Neural cell (in vitro differentiated cells): ENCODE results near the gene DNAJC11. TPM values are rescaled to one million over a fixed set of nuclear protein-coding genes. Genes with fewer than 3 reads are reported as not detected.

Experiments used
- H2AFZ ChIP-seq: fragments of 200-600, 300-800 bp; sonication (generic), shearing (Covaris generic); 2 replicates; pipeline ENCODE4 v1.6.0; 2014; ENCODE audit warnings: low read depth, mild to moderate bottlenecking, antibody characterized with exemption, low read length, moderate library complexity
- H3F3A ChIP-seq: fragments of 200-600 bp; shearing (Covaris generic); 2 replicates; pipeline ENCODE4 v1.6.1; 2016; ENCODE audit warnings: mild to moderate bottlenecking, moderate library complexity, mixed read lengths, antibody characterized with exemption, low read length; ENCODE audit not compliant: insufficient read depth, poor library complexity, severe bottlenecking
- H3K27ac ChIP-seq: fragments of 200-600, 300-800 bp; sonication (generic), shearing (Covaris generic); 2 replicates; pipeline ENCODE4 v1.5.1; 2014; ENCODE audit warnings: mild to moderate bottlenecking, low read length, moderate library complexity
- H3K27me3 ChIP-seq: fragments of 300-800, 200-600 bp; sonication (generic), shearing (Covaris generic); 2 replicates; pipeline ENCODE4 v1.6.0; 2014; ENCODE audit warnings: mild to moderate bottlenecking, low read depth, low read length, moderate library complexity; ENCODE audit not compliant: insufficient read depth
- H3K36me3 ChIP-seq: fragments of 300-800, 200-600 bp; sonication (generic), shearing (Covaris generic); 2 replicates; pipeline ENCODE4 v1.5.1; 2014; ENCODE audit warnings: mild to moderate bottlenecking, antibody characterized with exemption, low read length, moderate library complexity; ENCODE audit not compliant: insufficient read depth
- H3K4me2 ChIP-seq: fragments of 300-800, 200-600 bp; sonication (generic), shearing (Covaris generic); 2 replicates; pipeline ENCODE4 v1.6.0; 2014; ENCODE audit warnings: mild to moderate bottlenecking, low read length
- H3K4me3 ChIP-seq: fragments of 300-800, 200-600 bp; sonication (generic), shearing (Covaris generic); 2 replicates; pipeline ENCODE4 v1.5.1; 2014; ENCODE audit warnings: mild to moderate bottlenecking, low read length, moderate library complexity
- H3K79me2 ChIP-seq: fragments of 200-600 bp; shearing (Covaris generic); replicated peaks from 2 replicates; pipeline ENCODE4 v1.6.0; 2014; ENCODE audit warnings: mild to moderate bottlenecking, low read length, moderate library complexity; ENCODE audit not compliant: insufficient read depth
- H3K9ac ChIP-seq: fragments of 300-800, 200-600 bp; sonication (generic), shearing (Covaris generic); 2 replicates; pipeline ENCODE4 v1.6.1; 2016; ENCODE audit warnings: mild to moderate bottlenecking, low read length, mixed read lengths
- H3K9me2 ChIP-seq: fragments of 200-600 bp; shearing (Covaris generic); 2 replicates; pipeline ENCODE4 v1.6.1; 2016; ENCODE audit warnings: mild to moderate bottlenecking, low read length, mixed read lengths; ENCODE audit not compliant: insufficient read depth
- H3K9me3 ChIP-seq: fragments of 200-600, 300-800 bp; sonication (generic), shearing (Covaris generic); 2 replicates; pipeline ENCODE4 v1.6.1; 2016; ENCODE audit warnings: mild to moderate bottlenecking, mixed run types, low read length, moderate library complexity, mixed read lengths
- H4K20me1 ChIP-seq: fragments of 200-600 bp; shearing (Covaris generic); 2 replicates; pipeline ENCODE4 v1.6.1; 2016; ENCODE audit warnings: mild to moderate bottlenecking, mixed run types; ENCODE audit not compliant: insufficient read depth
- EP300 ChIP-seq: fragments of 450-650 bp; conservative IDR thresholded peaks from 2 replicates; pipeline ENCODE4 v1.6.1; 2014; ENCODE audit warnings: antibody characterized with exemption, mild to moderate bottlenecking, moderate library complexity; ENCODE audit not compliant: poor library complexity, severe bottlenecking
- EZH2 ChIP-seq: fragments of 200-600, 300-800 bp; shearing (Covaris generic), sonication (generic); IDR thresholded peaks from 2 replicates; pipeline ENCODE4 v1.6.1; 2014; ENCODE audit warnings: antibody characterized with exemption, low read length, borderline replicate concordance, mild to moderate bottlenecking; ENCODE audit not compliant: insufficient read depth, poor library complexity, severe bottlenecking
- MXI1 ChIP-seq: fragments of 450-650 bp; conservative IDR thresholded peaks from 2 replicates; pipeline ENCODE4 v1.6.1; 2014; ENCODE audit warnings: antibody characterized with exemption, mild to moderate bottlenecking; ENCODE audit not compliant: poor library complexity, severe bottlenecking
- RAD21 ChIP-seq: fragments of 450-650 bp; conservative IDR thresholded peaks from 2 replicates; pipeline ENCODE4 v1.6.1; 2014; ENCODE audit warnings: antibody characterized with exemption, mild to moderate bottlenecking, moderate library complexity
- SMC3 ChIP-seq: fragments of 450-650 bp; conservative IDR thresholded peaks from 2 replicates; pipeline ENCODE4 v1.6.1; 2014; ENCODE audit warnings: antibody characterized with exemption, mild to moderate bottlenecking, moderate library complexity; ENCODE audit not compliant: poor library complexity
- TAF1 ChIP-seq: IDR thresholded peaks from 2 replicates; pipeline ENCODE4 v1.6.1; 2012; ENCODE audit warnings: low read depth
- polyA plus RNA-seq: library from polyadenylated mRNA; depleted of rRNA; stranded (reverse); fragments of >200 nt; gene quantifications from 2 replicates; pipeline ENCODE4 v1.2.3, GENCODE V29; 2014
- TF ChIP-seq, protein P1 (sequence below): fragments of 450-650 bp; IDR thresholded peaks from 2 replicates; pipeline ENCODE4 v1.5.1; 2014; ENCODE audit warnings: antibody characterized with exemption, mild to moderate bottlenecking, moderate library complexity; ENCODE audit not compliant: poor library complexity, severe bottlenecking
- TF ChIP-seq, protein P2 (sequence below): IDR thresholded peaks from 2 replicates; pipeline ENCODE4 v1.6.1; 2012; ENCODE audit warnings: borderline replicate concordance

DNAJC11 gene
- polyA plus RNA-seq, 1 donor from 2014 or later = 28.6 TPM

DNA sequence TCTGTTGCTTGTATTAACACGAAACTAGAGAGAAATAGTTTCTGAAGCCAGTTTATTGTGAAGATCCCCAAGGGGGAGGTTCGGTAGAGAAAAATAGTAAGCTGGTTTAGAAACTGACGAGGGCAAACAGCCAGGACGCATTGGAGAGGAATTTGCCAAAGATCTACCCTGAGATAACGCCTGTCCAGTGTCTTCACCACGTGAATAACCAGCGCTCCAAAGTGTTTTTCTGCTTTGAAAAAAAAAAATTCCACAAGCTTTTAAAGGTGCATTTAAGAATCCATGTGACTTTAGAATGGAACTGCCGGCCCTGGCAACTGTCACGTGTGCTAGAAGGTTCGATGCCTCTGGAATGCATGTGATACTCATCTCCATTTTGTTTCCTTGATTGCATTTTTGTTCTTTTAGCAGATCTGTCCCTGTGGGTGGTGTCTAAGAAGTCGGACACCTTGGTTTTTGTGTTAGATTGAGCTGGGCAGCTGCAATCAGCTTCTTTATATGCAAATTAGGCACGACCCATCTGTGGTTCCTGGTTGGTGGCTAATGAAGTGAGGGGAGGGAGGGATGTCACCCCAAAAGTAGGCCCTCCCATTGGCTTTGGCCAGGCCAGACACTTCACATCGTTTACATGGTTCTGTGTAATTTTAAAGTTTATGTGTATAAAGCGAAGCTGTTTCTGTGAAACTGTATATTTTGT is 78.2 kb downstream of the DNAJC11 start:
- Histone ChIP-seq H3K79me2 (peaks cover 17% of the 10 kb centered on the region), H3K4me2 (no peak overlapping the region), H3F3A (no peaks in the 10 kb centered on the region), H3K9me2 (no peaks in the 10 kb centered on the region), H3K36me3 (no peaks in the 10 kb centered on the region), H3K27me3 (no peaks in the 10 kb centered on the region), H4K20me1 (no peaks in the 10 kb centered on the region), H3K9me3 (no peaks in the 10 kb centered on the region), H3K9ac (no peak overlapping the region), H3K27ac (no peak overlapping the region), H2AFZ (no peak overlapping the region), H3K4me3 (no peak overlapping the region)
- TF ChIP-seq, protein P1, sequence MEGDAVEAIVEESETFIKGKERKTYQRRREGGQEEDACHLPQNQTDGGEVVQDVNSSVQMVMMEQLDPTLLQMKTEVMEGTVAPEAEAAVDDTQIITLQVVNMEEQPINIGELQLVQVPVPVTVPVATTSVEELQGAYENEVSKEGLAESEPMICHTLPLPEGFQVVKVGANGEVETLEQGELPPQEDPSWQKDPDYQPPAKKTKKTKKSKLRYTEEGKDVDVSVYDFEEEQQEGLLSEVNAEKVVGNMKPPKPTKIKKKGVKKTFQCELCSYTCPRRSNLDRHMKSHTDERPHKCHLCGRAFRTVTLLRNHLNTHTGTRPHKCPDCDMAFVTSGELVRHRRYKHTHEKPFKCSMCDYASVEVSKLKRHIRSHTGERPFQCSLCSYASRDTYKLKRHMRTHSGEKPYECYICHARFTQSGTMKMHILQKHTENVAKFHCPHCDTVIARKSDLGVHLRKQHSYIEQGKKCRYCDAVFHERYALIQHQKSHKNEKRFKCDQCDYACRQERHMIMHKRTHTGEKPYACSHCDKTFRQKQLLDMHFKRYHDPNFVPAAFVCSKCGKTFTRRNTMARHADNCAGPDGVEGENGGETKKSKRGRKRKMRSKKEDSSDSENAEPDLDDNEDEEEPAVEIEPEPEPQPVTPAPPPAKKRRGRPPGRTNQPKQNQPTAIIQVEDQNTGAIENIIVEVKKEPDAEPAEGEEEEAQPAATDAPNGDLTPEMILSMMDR = no peak
- no peak for TF ChIP-seq EP300
- TF ChIP-seq SMC3 = no peak
- no peak for TF ChIP-seq TAF1

DNA sequence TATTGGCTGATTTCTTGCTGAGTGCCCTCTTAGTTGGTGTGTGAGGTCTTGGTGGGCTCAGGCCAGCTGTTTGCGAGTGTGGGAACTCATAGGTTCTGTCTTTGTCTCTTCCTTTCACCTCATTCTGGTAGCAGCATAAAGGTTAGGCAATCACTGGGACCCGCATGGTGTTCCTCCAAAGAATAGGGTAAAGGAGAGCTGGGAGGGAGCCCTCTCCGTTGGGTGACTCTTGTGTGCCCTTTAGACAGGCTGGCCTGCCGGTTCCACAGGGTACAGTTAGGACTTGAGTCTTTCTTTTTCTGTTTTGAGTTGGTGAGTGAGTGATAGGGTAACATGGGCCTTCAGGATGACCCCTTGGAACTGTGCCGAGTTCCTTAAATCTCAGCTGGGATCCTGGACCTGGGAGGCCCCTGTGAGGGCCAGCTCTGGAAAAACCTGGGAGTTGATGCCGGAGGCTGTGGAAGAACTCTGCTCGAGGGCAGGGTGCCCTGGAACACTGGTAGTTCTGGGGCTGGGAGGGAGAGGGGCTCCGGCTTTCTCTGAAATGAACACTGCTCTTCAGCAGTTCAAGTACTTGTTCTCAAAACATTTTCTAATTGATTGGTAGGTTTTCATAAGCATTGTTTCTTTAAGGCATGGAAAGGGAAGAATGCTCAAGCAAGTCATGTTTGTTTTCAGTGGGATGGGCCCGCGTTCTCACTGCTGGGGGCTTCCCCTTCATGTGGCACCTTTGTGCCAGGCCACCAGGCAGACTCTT is 79.0 kb downstream of the DNAJC11 start:
- no peak overlapping the region for H2AFZ ChIP-seq
- H3K9me3 ChIP-seq = no peaks in the 10 kb centered on the region
- H3K4me2 ChIP-seq = no peak overlapping the region
- no peaks in the 10 kb centered on the region for H3K36me3 ChIP-seq
- no peaks in the 10 kb centered on the region for H3F3A ChIP-seq
- H3K9me2 ChIP-seq = no peaks in the 10 kb centered on the region
- H4K20me1 ChIP-seq = no peaks in the 10 kb centered on the region
- no peaks in the 10 kb centered on the region for H3K27me3 ChIP-seq
- no peak overlapping the region for H3K27ac ChIP-seq
- no peak overlapping the region for H3K4me3 ChIP-seq
- no peak overlapping the region for H3K9ac ChIP-seq
- H3K79me2 ChIP-seq = peaks cover 20% of the 10 kb centered on the region
- TF ChIP-seq TAF1 (no peak), MXI1 (no peak)

DNA sequence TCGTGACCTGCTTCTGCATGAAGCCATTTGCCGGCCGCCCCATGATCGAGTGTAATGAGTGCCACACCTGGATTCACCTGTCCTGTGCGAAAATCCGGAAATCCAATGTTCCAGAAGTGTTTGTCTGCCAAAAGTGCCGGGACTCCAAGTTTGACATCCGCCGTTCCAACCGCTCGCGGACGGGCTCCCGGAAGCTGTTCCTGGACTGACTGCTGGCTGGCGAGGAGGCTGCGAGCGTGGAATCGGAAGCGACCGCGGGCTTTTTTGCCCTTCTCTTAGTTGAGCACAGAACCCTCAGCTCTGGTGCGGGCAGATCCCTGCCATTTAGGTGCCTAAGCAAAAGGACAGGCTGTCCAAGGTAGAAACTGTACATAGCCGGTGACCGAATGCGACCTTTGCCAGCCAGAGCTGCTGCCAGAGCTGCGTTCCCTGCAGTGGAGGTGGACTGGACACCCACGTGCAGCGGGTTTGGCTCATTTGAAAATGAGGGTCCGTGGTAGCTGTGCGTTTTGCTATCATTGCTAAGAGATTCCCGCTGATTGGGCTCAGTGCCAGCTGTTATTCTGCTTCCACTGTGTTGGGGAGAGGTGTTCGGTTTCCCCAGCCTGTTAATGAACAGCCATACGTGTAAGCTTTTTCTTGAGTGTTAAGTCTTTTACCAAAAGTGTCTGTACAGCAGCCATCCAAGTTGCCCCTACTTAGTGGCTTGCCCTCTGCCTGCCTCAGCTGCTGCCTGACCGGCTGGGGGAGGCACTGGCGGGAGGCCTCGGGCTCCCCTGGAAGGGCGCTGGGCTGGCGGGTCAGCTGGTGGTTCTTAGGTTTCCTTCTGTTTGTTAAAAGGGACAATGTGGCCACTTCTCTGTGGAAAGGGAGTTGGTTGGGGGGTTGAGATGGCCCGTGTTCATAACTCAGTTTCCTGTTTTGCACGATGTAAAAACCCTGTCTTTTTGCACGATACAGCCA is 79.9 kb downstream of the DNAJC11 start:
- Histone ChIP-seq H3K9ac (no peak overlapping the region), H3K9me3 (no peaks in the 10 kb centered on the region), H3K27ac (no peak overlapping the region), H3K4me3 (no peak overlapping the region), H3K79me2 (peaks cover 23% of the 10 kb centered on the region), H2AFZ (no peak overlapping the region), H3K4me2 (no peak overlapping the region), H4K20me1 (no peaks in the 10 kb centered on the region), H3K36me3 (no peaks in the 10 kb centered on the region), H3F3A (no peaks in the 10 kb centered on the region), H3K9me2 (no peaks in the 10 kb centered on the region), H3K27me3 (no peaks in the 10 kb centered on the region)
- TF ChIP-seq, protein P1 = no peak
- TF ChIP-seq EZH2 = no peak
- TF ChIP-seq, protein P2, sequence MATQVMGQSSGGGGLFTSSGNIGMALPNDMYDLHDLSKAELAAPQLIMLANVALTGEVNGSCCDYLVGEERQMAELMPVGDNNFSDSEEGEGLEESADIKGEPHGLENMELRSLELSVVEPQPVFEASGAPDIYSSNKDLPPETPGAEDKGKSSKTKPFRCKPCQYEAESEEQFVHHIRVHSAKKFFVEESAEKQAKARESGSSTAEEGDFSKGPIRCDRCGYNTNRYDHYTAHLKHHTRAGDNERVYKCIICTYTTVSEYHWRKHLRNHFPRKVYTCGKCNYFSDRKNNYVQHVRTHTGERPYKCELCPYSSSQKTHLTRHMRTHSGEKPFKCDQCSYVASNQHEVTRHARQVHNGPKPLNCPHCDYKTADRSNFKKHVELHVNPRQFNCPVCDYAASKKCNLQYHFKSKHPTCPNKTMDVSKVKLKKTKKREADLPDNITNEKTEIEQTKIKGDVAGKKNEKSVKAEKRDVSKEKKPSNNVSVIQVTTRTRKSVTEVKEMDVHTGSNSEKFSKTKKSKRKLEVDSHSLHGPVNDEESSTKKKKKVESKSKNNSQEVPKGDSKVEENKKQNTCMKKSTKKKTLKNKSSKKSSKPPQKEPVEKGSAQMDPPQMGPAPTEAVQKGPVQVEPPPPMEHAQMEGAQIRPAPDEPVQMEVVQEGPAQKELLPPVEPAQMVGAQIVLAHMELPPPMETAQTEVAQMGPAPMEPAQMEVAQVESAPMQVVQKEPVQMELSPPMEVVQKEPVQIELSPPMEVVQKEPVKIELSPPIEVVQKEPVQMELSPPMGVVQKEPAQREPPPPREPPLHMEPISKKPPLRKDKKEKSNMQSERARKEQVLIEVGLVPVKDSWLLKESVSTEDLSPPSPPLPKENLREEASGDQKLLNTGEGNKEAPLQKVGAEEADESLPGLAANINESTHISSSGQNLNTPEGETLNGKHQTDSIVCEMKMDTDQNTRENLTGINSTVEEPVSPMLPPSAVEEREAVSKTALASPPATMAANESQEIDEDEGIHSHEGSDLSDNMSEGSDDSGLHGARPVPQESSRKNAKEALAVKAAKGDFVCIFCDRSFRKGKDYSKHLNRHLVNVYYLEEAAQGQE = no peak
- no peak for TF ChIP-seq MXI1
- no peak for TF ChIP-seq RAD21
- TF ChIP-seq TAF1 = no peak
- TF ChIP-seq SMC3 = no peak
